Hematopoietic multipotent progenitor cell treated with erythropoietin and hydrocortisone succinate and interleukin-3 and kit ligand, for 4 days (in vitro differentiated cells): ENCODE data around the gene THSD4.

ENCODE experiments used
- DNase-seq: peaks from one replicate; pipeline ENCODE4 v3.0.0-alpha.2; 2015

THSD4 gene

GRCh38 chr15:71747128-71748083, 632.1 kb downstream of the THSD4 start:
- DNase-seq = no peak

GRCh38 chr15:71748293-71748718, 633.0 kb downstream of the THSD4 start:
- DNase-seq = no peak

- DNase-seq = no peak
Observed at GRCh38 chr15:71749500-71749899, 634.2 kb downstream of the THSD4 start.

GRCh38 chr15:71752128-71752527, 636.9 kb downstream of the THSD4 start:
- no peak for DNase-seq

GRCh38 chr15:71752604-71753289, 637.5 kb downstream of the THSD4 start:
- peak; percentile 62 for DNase-seq

- no peak for DNase-seq
Observed at GRCh38 chr15:71753346-71753745, 638.1 kb downstream of the THSD4 start.

GRCh38 chr15:71754660-71755059, 639.4 kb downstream of the THSD4 start:
- DNase-seq = no peak

GRCh38 chr15:71755092-71755970, 640.1 kb downstream of the THSD4 start:
- DNase-seq = no peak

- DNase-seq = no peak
Observed at GRCh38 chr15:71756599-71757352, 641.5 kb downstream of the THSD4 start.

- no peak for DNase-seq
Observed at GRCh38 chr15:71757741-71758530, 642.7 kb downstream of the THSD4 start.

GRCh38 chr15:71758711-71759110, 643.4 kb downstream of the THSD4 start:
- DNase-seq = no peak

- DNase-seq = no peak
Observed at GRCh38 chr15:71760852-71761251, 645.6 kb downstream of the THSD4 start.

- DNase-seq = no peak
Observed at GRCh38 chr15:71761649-71762048, 646.4 kb downstream of the THSD4 start.

- DNase-seq = no peak
Observed at GRCh38 chr15:71768184-71768583, 652.9 kb downstream of the THSD4 start.

- no peak for DNase-seq
Observed at GRCh38 chr15:71773206-71773859, 658.1 kb downstream of the THSD4 start.

GRCh38 chr15:71775856-71776255, 660.6 kb downstream of the THSD4 start:
- DNase-seq = no peak

- no peak for DNase-seq
Observed at GRCh38 chr15:71776304-71776703, 661.0 kb downstream of the THSD4 start.

- DNase-seq = no peak
Observed at GRCh38 chr15:71777216-71777943, 662.1 kb downstream of the THSD4 start.

- DNase-seq = no peak
Observed at GRCh38 chr15:71779073-71779797, 664.0 kb downstream of the THSD4 start.
